NCI-H1105 (cell line): ENCODE data around the gene VTA1.
A peak's percentile ranks its signal among the peaks of the same experiment; 100 is the strongest.
"Not testable (repeated sequence)": the region's sequence is repeated elsewhere in the genome, so short reads cannot be mapped to it uniquely, and the experiment has no call there.

Source experiments
- DNase-seq: peaks from one replicate; lab custom pipeline; 2025; lab: John Stamatoyannopoulos, UW

The VTA1 gene

GRCh38 chr6:142146828-142147662, at the start of gene VTA1, which contains the start of gene NMBR:
TSS of gene VTA1 (plus strand) at chr6:142147263. CDS start at chr6:142147288, 25 bp downstream.
TSS of gene NMBR (minus strand) at chr6:142147122. CDS start at chr6:142088658, 58,464 bp downstream.
- DNase-seq: peak; percentile 98

- DNase-seq: not testable (repeated sequence)
Measured at GRCh38 chr6:142104820-142105219, 42.2 kb upstream of the VTA1 start.

GRCh38 chr6:142110820-142111219, 36.2 kb upstream of the VTA1 start:
- not testable (repeated sequence) for DNase-seq

GRCh38 chr6:142112451-142113061, 34.5 kb upstream of the VTA1 start:
- peak; percentile 78 for DNase-seq

GRCh38 chr6:142117366-142117765, 29.7 kb upstream of the VTA1 start:
- no peak for DNase-seq

- no peak for DNase-seq
Measured at GRCh38 chr6:142118328-142118727, 28.7 kb upstream of the VTA1 start.

- DNase-seq: no peak
Measured at GRCh38 chr6:142118925-142119324, 28.1 kb upstream of the VTA1 start.

GRCh38 chr6:142121342-142121741, 25.7 kb upstream of the VTA1 start:
- DNase-seq: no peak

- DNase-seq: no peak
Measured at GRCh38 chr6:142130814-142131213, 16.2 kb upstream of the VTA1 start.

- DNase-seq: no peak
Measured at GRCh38 chr6:142132625-142133024, 14.4 kb upstream of the VTA1 start, which contains the start of gene GJE1. TSS of gene GJE1 (plus strand) at chr6:142132925. CDS start at chr6:142133159, 234 bp downstream.

- DNase-seq: no peak
Measured at GRCh38 chr6:142138876-142139275, 8.2 kb upstream of the VTA1 start.

- DNase-seq: not testable (repeated sequence)
Measured at GRCh38 chr6:142141531-142141930, 5.5 kb upstream of the VTA1 start.

GRCh38 chr6:142152746-142153145, 5.7 kb downstream of the VTA1 start:
- DNase-seq: no peak

- no peak for DNase-seq
Measured at GRCh38 chr6:142153196-142153595, 6.1 kb downstream of the VTA1 start.

GRCh38 chr6:142154336-142154735, 7.3 kb downstream of the VTA1 start:
- DNase-seq: no peak

- DNase-seq: no peak
Measured at GRCh38 chr6:142155091-142155490, 8.0 kb downstream of the VTA1 start.

GRCh38 chr6:142155895-142156757, 9.1 kb downstream of the VTA1 start:
- no peak for DNase-seq

GRCh38 chr6:142156758-142157068, 9.7 kb downstream of the VTA1 start:
- not testable (repeated sequence) for DNase-seq

GRCh38 chr6:142162780-142163179, 15.7 kb downstream of the VTA1 start:
- no peak for DNase-seq

GRCh38 chr6:142165227-142165626, 18.2 kb downstream of the VTA1 start:
- no peak for DNase-seq

- DNase-seq: no peak
Measured at GRCh38 chr6:142167071-142167470, 20.0 kb downstream of the VTA1 start.

- no peak for DNase-seq
Measured at GRCh38 chr6:142167486-142167885, 20.4 kb downstream of the VTA1 start.
